Coronary artery (tissue), 2 donors: ENCODE measurements around the gene ZNF76.
A peak's percentile ranks its signal among the peaks of the same experiment; 100 is the strongest.
"Not testable (repeated sequence)": the region's sequence is repeated elsewhere in the genome, so short reads cannot be mapped to it uniquely, and the experiment has no call there.

ENCODE experiments used
- DNase-seq: peaks from one replicate; pipeline ENCODE4 v3.0.0-alpha.2; 2017; ENCODE audit warnings: low spot score
- H3K27ac ChIP-seq, 2 donors: fragments of 200-600 bp; sonication (generic); one replicate each; pipeline ENCODE4 v1.5.1; 2016 to 2019
- H3K4me3 ChIP-seq: fragments of 200-600 bp; sonication (generic); 2 replicates; pipeline ENCODE4 v1.5.1; 2016; ENCODE audit warnings: mild to moderate bottlenecking, moderate library complexity
- TF ChIP-seq, protein P1 (sequence below): fragments of 200-600 bp; sonication (generic); IDR thresholded peaks from one replicate; pipeline ENCODE4 v1.5.1; 2019; ENCODE audit warnings: antibody characterized with exemption

The ZNF76 gene

GRCh38 chr6:35298625-35299140 lies 39.1 kb downstream of the ZNF76 start:
- H3K4me3 ChIP-seq: peak overlapping the region; percentile 65
- no peak for DNase-seq
- H3K27ac ChIP-seq: peak overlapping the region in 1 of 2 donors; percentile 62
- TF ChIP-seq, protein P1, sequence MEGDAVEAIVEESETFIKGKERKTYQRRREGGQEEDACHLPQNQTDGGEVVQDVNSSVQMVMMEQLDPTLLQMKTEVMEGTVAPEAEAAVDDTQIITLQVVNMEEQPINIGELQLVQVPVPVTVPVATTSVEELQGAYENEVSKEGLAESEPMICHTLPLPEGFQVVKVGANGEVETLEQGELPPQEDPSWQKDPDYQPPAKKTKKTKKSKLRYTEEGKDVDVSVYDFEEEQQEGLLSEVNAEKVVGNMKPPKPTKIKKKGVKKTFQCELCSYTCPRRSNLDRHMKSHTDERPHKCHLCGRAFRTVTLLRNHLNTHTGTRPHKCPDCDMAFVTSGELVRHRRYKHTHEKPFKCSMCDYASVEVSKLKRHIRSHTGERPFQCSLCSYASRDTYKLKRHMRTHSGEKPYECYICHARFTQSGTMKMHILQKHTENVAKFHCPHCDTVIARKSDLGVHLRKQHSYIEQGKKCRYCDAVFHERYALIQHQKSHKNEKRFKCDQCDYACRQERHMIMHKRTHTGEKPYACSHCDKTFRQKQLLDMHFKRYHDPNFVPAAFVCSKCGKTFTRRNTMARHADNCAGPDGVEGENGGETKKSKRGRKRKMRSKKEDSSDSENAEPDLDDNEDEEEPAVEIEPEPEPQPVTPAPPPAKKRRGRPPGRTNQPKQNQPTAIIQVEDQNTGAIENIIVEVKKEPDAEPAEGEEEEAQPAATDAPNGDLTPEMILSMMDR: no peak

GRCh38 chr6:35299674-35300073 lies 40.1 kb downstream of the ZNF76 start:
- TF ChIP-seq, protein P1: no peak
- Histone ChIP-seq H3K4me3 (no peak overlapping the region), H3K27ac (peak overlapping the region in 1 of 2 donors; percentile 12)
- no peak for DNase-seq

- DNase-seq: no peak
- TF ChIP-seq, protein P1: no peak
- Histone ChIP-seq H3K4me3 (no peak overlapping the region), H3K27ac (no peak overlapping the region)
These were observed 41.3 kb downstream of the ZNF76 start for GRCh38 chr6:35300848-35301247.

DNA sequence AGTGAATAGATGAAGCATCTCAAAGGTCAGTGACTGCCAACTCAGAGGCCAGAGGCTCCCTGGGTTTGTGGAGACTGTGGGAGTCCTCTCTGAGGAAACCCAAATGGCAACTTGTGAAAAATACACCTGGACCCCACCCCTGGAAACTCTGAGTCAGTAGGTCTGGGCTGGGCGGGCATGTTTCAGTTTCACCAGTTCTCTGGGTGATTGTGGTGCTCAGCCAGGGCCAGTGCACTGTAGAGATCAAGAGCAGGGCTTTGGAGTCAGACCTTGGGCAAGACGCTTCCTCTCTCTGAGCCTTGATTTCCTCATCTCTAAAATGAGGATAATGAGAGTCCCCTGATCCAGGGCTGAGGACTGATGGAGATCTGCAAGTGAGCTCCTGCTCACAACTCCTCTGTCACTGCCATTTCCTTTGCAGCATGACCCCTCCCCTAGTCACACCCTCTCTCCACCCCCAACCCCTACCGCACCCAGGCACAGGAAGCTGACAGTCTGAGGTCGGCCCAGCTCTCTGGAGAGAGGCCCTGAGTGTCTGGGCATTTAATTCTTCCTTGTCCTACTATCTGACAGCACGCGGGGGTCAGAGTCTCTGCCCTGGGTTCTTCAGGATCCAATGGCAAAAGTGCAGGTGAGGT lies 43.2 kb downstream of the ZNF76 start:
- TF ChIP-seq, protein P1: no peak
- DNase-seq: no peak
- peak overlapping the region in 1 of 2 donors; percentile 38 for H3K27ac ChIP-seq
- no peak overlapping the region for H3K4me3 ChIP-seq

- no peak overlapping the region for H3K27ac ChIP-seq
These were observed 44.8 kb downstream of the ZNF76 start for GRCh38 chr6:35304299-35304698.

GRCh38 chr6:35305117-35305516 lies 45.6 kb downstream of the ZNF76 start:
- H3K27ac ChIP-seq: no peak overlapping the region
- H3K4me3 ChIP-seq: no peak overlapping the region
- TF ChIP-seq, protein P1: no peak
- DNase-seq: no peak

More at GRCh38 chr6:35304299-35304698, 44.8 kb downstream of the ZNF76 start:
- DNase-seq: no peak
- H3K4me3 ChIP-seq: no peak overlapping the region
- TF ChIP-seq, protein P1: no peak

DNA sequence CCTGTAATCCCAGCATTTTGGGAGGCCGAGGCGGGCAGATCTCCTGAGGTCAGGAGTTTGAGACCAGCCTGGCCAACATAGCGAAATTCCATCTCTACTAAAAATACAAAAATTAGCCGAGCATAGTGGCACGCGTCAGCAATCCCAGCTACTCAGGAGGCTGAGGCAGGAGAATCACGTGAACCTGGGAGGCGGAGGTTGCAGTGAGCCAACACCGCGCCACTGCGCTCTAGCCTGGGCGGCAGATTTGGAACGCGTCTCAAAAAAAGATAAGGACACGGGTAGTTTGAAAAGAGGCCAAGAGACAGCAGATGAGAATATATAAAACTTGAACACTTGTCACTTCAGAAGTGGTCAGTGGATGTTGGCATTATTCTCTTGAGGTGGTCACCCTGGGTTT lies 47.6 kb downstream of the ZNF76 start:
- H3K4me3 ChIP-seq, H3K27ac ChIP-seq, DNase-seq: not testable (repeated sequence)

DNA sequence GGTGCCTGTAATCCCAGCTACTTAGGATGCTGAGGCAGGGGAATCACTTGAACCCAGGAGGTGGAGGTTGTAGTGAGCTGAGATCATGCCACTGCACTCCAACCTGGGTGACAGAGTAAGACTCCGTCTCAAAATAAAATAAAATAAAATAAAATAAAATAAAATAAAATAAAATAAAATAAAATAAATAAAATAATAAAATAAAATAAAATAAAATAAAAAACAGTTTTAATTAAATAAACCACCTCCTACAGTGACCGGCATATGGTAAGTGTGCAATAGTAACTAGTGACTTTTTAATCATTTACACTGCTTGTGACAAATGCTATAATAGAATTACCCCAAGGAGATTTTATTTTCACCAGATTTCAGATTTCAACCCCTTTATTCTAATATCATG lies 49.0 kb downstream of the ZNF76 start:
- DNase-seq, H3K4me3 ChIP-seq, H3K27ac ChIP-seq: not testable (repeated sequence)
